GM19238 (cell line): ENCODE data around the gene CHD2.
"Not testable (repeated sequence)": the region's sequence is repeated elsewhere in the genome, so short reads cannot be mapped to it uniquely, and the experiment has no call there.

Source experiments
- DNase-seq: peaks from one replicate; pipeline ENCODE4 v3.0.0; 2011; ENCODE audit warnings: low spot score; ENCODE audit not compliant: insufficient read length

The CHD2 gene

GRCh38 chr15:92906020-92906419, 5.9 kb downstream of the CHD2 start:
- no peak for DNase-seq

DNA sequence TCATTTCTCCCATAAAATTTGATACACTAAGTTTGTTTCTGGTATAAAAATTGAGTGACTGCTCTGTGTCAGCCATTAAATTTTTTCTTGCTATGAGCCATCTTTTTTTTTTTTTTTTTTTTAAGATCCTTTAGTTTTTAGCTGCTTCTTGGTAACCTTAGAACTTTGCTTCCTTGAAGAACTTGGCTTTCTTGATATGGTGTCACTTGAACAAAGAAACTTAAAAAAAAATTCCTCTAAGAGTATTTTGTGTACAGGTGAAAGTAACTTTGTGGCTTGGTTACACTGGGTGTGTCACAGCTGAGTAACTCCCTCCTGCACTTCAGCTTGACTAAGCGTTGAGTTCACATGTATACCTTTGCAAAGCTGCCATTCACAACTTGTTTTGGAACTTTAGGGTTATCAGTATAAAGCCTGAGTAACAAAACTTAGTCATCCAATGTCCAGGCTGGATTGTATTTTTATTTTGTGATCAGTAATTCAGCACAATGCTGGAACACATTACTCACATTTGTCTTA, 6.5 kb downstream of the CHD2 start:
- no peak for DNase-seq

DNA sequence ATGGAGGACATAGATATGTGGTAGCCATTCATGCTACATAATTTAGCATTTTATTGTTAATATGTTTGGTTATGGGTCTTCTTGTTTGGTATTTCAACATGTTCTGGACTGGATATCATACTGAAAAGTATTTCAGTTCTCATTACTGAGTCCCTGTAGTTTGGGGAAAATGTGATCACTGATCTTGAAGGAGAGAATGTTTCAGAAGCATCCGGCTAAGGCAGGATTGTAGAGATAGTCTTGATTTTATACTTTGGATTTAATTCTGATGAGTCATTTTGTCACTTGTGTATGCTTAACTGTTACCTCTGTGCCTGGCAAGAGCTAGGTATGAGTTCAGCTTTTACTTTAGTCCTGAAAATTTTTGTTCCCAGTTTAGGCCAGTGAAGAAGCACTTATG, 7.1 kb downstream of the CHD2 start:
- DNase-seq = no peak

DNA sequence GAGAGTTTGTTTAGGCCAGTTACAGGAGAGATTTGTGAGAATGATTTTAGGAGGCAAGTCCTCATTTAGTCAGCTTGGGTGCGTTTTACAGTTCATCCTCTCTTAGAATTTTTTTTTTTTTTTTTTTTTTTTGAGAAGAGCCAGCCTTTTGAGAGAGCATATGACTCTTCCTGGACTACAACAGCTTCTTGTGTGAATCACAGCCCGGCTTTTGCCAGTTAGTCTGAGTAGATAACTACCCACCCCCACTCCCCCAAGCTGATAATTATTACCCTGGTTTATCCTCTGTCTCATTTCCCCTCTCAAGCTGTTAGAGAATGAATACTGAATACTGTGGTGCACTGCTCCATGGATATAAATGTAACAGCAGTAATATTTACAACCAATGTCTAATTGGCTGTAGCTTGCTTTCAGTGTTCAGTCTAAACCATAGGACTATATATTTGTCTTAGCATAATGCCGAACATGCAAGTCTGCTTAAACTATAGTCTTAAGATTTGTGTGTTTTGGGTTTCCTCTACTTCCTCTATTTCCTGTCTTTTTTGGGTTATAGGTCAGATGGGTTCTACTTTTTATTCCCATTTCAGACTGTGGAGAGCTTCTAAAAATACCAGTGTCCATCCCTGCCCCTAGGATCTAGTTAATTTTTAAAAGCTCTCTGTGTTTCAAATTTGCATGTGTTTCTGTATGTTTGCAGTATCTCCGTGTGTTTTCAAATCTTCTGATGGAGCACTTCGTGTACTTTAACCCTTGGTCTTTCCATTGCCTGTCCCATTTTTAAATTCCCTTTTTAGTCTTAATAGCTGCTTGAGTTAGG, 8.0 kb downstream of the CHD2 start:
- DNase-seq = no peak

DNA sequence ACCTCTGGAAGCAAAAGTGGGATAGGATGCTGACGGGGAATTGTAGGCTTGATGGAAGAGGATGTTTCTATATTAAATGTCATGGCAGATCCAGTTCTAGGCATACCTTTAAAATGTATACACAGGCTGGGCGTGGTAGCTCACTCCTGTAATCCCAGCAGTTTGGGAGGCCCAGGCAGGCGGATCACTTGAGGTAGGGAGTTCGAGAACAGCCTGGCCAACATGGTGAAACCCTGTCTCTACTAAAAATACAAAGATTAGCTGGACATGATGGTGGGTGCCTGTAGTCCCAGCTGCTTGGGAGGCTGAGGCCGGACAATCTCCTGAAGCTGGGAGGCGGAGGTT, 8.6 kb downstream of the CHD2 start:
- DNase-seq = no peak

DNA sequence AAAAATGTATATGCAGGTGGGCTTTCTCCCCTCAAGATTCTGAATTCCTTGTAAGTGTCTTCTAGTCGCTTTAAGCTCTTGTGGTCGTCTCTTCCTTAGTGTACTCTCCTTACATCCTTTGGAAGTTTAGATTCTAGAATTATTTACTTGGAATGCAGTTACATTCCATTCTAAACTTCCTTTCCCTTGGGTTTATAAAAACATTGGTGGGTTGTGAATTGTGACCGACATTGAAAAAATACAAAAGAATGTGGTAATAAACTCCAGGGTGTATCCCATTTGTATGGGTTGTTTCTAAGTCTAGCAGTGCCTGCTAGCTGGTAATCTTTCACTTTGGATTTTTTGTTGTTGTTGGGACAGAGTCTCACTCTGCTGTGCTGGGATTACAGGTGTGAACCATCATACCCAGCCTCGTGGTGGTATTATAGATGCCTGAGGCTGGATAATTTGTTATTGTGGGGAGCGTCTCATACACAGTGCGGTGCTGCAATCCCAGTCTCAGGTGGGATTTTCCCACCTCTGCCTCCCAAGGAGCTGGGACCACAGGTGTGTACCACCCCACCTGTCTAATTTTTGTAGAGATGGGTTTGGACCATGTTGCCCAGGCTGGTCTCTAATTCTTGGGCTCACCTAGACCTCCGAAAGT, 9.1 kb downstream of the CHD2 start:
- no peak for DNase-seq

GRCh38 chr15:92910451-92910850, 10.3 kb downstream of the CHD2 start:
- no peak for DNase-seq

- no peak for DNase-seq
These were observed 14.0 kb downstream of the CHD2 start for GRCh38 chr15:92914103-92914499.

- DNase-seq = no peak
These were observed 14.7 kb downstream of the CHD2 start for GRCh38 chr15:92914768-92915221.

- DNase-seq = no peak
These were observed 15.8 kb downstream of the CHD2 start for GRCh38 chr15:92915766-92916435.

GRCh38 chr15:92917598-92918407, 17.7 kb downstream of the CHD2 start:
- peak; percentile 62 for DNase-seq

- DNase-seq = not testable (repeated sequence)
These were observed 18.8 kb downstream of the CHD2 start for GRCh38 chr15:92918881-92919280.

GRCh38 chr15:92920595-92921161, 20.6 kb downstream of the CHD2 start:
- DNase-seq = no peak

- DNase-seq = no peak
These were observed 21.3 kb downstream of the CHD2 start for GRCh38 chr15:92921215-92922131.

DNA sequence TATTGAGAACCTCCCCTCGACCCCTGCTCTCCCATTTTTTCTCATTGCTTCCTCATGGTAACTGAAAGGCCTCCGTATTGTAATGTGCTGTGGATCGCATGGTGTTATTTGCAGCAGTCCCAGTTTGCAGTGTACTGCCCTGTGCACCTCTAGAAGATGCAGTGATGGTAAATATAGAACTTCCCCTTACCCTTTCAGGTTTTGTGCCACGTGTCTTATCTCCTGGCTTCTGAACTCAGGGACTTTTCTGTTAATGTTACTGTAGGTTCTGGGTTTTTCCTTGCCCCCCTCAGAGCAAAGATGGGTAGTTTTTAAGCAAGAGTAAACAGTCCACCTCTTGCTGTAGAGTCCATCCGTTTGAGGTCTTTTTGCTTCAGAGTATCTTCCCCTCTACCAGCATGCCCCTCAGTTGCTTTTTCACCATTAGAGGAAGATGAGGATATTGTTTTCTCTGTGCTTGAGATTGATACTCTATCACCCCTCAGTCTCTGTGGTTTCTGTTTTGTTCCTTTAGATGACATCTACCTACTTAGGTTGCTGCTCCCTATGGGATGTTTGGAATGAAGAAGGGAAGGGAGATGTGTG, 22.4 kb downstream of the CHD2 start:
- no peak for DNase-seq

GRCh38 chr15:92924216-92924615, 24.1 kb downstream of the CHD2 start:
- no peak for DNase-seq

DNA sequence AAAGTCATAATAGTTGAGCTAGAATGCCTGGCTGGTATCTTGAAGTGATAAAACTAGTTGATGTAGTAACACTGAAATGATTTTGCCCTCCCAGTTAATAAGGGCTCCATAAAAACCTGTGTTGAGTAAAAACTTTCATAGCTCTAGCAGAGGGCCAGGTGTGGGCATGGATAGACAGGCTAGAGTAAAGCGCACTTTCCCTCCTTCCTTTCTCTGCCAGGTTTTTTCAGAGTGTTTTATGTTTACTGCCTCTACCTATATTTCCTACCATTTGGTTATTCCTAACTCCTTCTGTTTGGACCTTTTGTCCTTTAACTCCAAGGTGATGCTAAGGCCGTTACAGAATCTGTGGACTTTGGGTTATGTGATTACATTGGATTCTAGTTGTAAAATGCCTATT, 25.3 kb downstream of the CHD2 start:
- no peak for DNase-seq

DNA sequence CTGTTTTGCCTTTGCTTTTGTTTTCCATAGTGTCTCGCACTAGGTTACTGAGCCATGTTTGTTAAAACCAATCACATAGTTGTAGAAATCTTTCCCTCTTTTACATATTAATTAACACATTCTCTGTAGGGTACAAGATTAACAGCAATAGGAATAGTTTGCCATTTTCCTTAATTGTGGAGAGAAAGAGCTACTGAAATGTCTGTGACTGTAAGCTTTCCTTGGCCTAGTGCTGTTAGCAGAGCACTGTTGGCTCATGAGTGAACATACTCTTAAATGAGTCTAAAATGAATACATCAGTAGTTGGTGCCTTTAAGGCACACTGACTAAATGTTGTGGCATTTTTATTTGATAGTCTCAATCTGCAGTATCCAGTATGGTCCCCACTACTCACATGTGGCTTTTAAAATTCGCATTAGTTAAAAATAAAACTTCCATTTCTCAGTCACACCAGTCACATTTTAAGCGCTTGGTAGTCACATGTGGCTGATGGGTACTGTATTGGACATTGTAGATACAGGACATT, 28.2 kb downstream of the CHD2 start:
- DNase-seq = no peak

- DNase-seq = no peak
These were observed 28.9 kb downstream of the CHD2 start for GRCh38 chr15:92929002-92929401.
